Measurements from ENCODE around the gene SENP5.

Gene SENP5

GRCh38 chr3:196983186-196983585, 115.5 kb downstream of the SENP5 start:
- H3K4me3 ChIP-seq (ENCODE audit: low read length), result no peak overlapping the region
- no peak for DNase-seq (ENCODE audit: low read depth)
- TF ChIP-seq CTCF (conservative IDR thresholded peaks at IDR 0.05; ENCODE audit: low read depth, low read length), result no peak

Measured in retinal pigment epithelial cell (primary cell).